ACC112 (cell line): ENCODE measurements around the gene PREX1.

Source experiments
- H2AFZ ChIP-seq: fragments of 200-600 bp; sonication (generic); one replicate; pipeline ENCODE4 v1.6.0; 2017; ENCODE audit warnings: antibody characterized with exemption, low read length; ENCODE audit not compliant: unreplicated experiment
- H3K27ac ChIP-seq: fragments of 200-600 bp; sonication (generic); 2 replicates; pipeline ENCODE4 v1.5.1; 2014; ENCODE audit warnings: low read depth, mild to moderate bottlenecking, antibody characterized with exemption, low read length, moderate library complexity
- H3K27me3 ChIP-seq: fragments of 200-600 bp; sonication (generic); 2 replicates; pipeline ENCODE4 v1.6.1; 2014; ENCODE audit warnings: mild to moderate bottlenecking, antibody characterized with exemption, low read length, moderate library complexity, mixed read lengths; ENCODE audit not compliant: insufficient read depth
- H3K36me3 ChIP-seq: fragments of 200-600 bp; sonication (generic); 2 replicates; pipeline ENCODE4 v1.6.1; 2016; ENCODE audit warnings: mild to moderate bottlenecking, antibody characterized with exemption, low read length, moderate library complexity, mixed read lengths; ENCODE audit not compliant: insufficient read depth
- H3K4me1 ChIP-seq: fragments of 200-600 bp; sonication (generic); one replicate; pipeline ENCODE4 v1.6.1; 2016; ENCODE audit warnings: low read length, mixed read lengths; ENCODE audit not compliant: insufficient read depth, unreplicated experiment, control insufficient read depth
- H3K4me3 ChIP-seq: fragments of 200-600 bp; sonication (generic); 2 replicates; pipeline ENCODE4 v1.5.1; 2014; ENCODE audit warnings: mild to moderate bottlenecking, low read depth, low read length
- H3K79me2 ChIP-seq: fragments of 200-600 bp; sonication (generic); one replicate; pipeline ENCODE4 v1.6.0; 2016; ENCODE audit warnings: low read length; ENCODE audit not compliant: control insufficient read depth, unreplicated experiment, insufficient read depth

Gene PREX1

DNA sequence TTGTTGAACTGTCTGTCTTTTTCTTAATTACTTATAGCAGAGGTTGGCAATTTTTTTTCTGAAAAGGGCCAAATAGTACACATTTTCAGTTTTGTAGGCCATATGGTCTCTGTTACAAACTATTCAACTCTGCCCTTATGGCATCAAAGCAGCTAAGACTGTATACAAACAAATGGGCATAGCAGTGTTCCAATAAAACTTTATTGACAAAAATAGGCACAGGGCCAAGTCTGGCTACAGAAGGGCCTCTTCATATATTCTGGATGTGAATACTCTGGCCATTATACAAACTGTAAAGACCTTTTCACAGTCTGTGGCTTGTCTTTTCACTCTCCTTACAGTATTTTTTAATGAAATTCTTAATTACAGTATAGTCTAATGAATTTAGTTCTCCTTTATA is 132.1 kb downstream of the PREX1 start:
- H3K79me2 ChIP-seq, result no peaks in the 10 kb centered on the region
- H2AFZ ChIP-seq, result no peak overlapping the region
- no peak overlapping the region for H3K4me3 ChIP-seq
- peaks cover 13% of the 10 kb centered on the region for H3K4me1 ChIP-seq
- H3K27me3 ChIP-seq, result no peaks in the 10 kb centered on the region
- no peaks in the 10 kb centered on the region for H3K36me3 ChIP-seq
- H3K27ac ChIP-seq, result no peak overlapping the region

DNA sequence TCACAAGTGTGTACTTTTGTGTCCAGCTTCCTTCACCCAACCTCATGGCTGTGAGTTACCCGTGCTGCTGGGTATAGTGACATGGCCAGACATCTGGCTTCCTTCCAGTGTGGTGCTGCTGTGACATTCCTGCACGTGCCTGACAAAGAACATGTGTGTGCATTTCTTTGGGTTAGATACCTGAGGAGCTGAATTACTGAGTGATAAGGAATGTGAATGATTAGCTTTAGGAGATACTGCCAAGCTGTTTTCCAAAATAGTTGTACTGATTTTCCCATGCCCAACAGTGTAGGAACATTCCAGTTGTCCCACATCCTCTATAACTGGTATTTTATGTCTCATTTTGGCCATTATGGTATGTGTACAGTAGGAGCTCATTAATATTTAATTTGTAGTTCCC is 132.5 kb downstream of the PREX1 start:
- peaks cover 13% of the 10 kb centered on the region for H3K4me1 ChIP-seq
- no peak overlapping the region for H2AFZ ChIP-seq
- no peak overlapping the region for H3K4me3 ChIP-seq
- H3K27ac ChIP-seq, result no peak overlapping the region
- H3K27me3 ChIP-seq, result no peaks in the 10 kb centered on the region
- H3K36me3 ChIP-seq, result no peaks in the 10 kb centered on the region
- H3K79me2 ChIP-seq, result no peaks in the 10 kb centered on the region

DNA sequence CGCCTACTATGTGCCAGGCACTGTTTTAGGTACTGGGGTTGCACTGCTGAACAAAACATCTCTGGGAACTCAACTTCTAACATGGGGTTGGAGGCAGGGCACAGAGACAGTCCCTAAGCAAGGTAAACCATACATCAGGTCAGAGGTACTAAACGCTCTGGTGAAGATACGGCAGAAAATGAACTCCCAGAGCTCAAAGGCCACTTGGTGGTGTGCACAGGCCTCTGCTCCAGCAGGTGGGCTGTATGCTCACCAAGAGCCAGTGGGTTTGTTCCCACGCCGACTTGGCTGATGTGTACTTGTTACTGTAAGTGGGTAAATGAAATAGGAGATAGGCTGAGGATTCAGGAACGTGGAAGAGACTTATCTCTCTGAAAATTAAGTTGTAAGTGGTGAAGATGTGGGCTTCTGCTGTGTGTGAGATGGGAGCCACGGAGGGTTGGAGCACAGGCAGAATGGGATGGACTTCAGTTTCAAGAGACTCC is 133.4 kb downstream of the PREX1 start:
- H3K4me1 ChIP-seq, result peaks cover 13% of the 10 kb centered on the region
- H3K27me3 ChIP-seq, result no peaks in the 10 kb centered on the region
- no peak overlapping the region for H3K27ac ChIP-seq
- H3K36me3 ChIP-seq, result no peaks in the 10 kb centered on the region
- no peak overlapping the region for H3K4me3 ChIP-seq
- H3K79me2 ChIP-seq, result no peaks in the 10 kb centered on the region
- no peak overlapping the region for H2AFZ ChIP-seq

DNA sequence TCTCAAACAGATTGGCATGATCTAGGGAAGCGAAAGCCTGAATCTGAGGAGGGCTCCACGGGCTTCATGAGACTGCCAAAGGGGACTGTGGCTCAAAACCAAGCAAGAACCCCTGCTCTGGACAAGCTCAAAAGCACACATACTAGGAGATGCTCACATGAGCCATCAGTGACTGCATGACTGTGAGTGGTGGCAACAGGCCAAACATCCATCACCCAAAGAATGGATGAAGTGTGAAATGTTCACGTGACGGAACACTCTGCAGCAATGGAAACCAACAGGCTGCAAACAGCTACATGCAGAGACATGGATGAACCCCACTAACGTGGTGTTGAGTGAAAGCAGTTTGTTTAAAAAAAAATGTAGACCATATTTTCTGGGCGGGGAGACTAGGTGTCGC is 136.3 kb downstream of the PREX1 start:
- H3K4me1 ChIP-seq, result peaks cover 5% of the 10 kb centered on the region
- H3K4me3 ChIP-seq, result no peak overlapping the region
- H2AFZ ChIP-seq, result no peak overlapping the region
- no peaks in the 10 kb centered on the region for H3K36me3 ChIP-seq
- no peaks in the 10 kb centered on the region for H3K79me2 ChIP-seq
- H3K27me3 ChIP-seq, result no peaks in the 10 kb centered on the region
- no peak overlapping the region for H3K27ac ChIP-seq

DNA sequence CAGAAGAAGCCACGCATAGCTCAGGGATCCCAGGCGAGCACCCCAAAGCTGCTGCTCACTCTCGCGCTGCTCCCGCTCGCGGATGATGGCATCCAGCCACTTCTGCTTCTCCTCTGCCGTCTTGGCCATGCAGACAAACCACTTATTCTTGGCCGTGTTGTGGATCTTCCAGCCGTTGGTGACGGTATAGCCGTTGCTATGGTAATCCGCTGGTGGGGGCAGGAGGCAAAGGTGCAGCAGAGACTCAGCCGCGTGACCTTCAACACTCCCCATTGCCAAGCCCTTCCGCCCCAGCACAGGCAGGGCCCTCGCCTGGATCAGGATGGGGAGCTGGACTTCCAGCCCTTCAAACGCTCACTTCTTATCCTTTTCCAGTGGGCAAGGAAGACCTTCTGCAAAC is 136.9 kb downstream of the PREX1 start:
- H3K27me3 ChIP-seq, result no peaks in the 10 kb centered on the region
- peaks cover 11% of the 10 kb centered on the region for H3K4me1 ChIP-seq
- no peak overlapping the region for H2AFZ ChIP-seq
- no peaks in the 10 kb centered on the region for H3K79me2 ChIP-seq
- no peaks in the 10 kb centered on the region for H3K36me3 ChIP-seq
- no peak overlapping the region for H3K4me3 ChIP-seq
- H3K27ac ChIP-seq, result no peak overlapping the region

DNA sequence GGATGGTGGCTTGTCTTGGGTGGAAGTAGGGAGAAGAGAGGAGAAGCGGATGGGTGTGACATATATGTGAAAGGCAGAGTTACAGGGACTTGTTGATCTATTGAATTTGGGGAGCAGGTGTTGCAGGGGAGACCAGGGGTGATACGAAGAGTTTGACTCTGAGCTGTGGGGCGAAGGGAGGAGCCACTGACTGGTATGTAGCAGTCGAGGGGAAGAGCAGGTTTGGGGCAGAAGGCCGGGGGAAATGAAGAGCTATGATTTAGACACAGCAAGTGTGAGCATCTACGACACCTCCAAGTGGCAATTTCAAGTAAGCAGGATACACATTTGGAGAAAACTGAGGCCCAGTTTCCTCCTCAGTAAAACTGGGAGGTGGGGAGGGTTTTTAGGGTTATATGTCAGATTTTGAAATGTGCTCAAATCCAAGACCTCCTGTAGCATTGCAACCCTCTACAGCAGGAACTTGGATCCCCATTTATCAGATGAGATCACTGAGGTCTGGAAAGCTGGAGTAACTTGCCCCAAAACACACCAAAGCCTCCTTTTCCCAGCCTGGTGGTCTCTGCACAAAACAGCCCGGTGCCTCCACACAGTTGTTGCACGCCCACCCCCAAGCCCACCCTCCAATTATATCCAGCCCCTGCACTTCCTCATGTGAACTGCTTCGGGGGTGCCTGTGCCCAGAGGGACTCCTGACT is 137.8 kb downstream of the PREX1 start:
- Histone ChIP-seq H3K27me3 (no peaks in the 10 kb centered on the region), H2AFZ (no peak overlapping the region), H3K4me1 (peaks cover 12% of the 10 kb centered on the region), H3K79me2 (no peaks in the 10 kb centered on the region), H3K4me3 (no peak overlapping the region), H3K27ac (no peak overlapping the region), H3K36me3 (no peaks in the 10 kb centered on the region)

DNA sequence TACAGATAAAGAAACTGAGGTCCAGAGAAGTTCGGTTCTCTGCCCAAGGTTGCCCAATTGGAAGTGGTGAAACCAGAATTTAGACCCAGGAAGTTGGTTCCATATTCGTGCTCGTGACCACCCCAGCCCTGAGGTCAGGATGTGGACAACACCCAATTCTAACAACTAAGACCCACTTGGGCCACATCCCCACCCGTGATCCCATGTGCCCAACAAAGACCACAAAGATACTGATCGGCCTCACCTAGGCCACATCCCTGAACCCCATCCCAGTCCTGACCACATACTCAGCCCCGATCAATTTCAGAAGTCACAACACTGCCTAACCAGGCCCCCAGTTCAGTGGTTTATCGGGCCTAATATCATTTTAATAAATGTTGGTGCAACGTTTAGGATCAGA is 138.4 kb downstream of the PREX1 start:
- Histone ChIP-seq H3K4me1 (peaks cover 12% of the 10 kb centered on the region), H3K27ac (no peak overlapping the region), H3K4me3 (no peak overlapping the region), H2AFZ (no peak overlapping the region), H3K27me3 (no peaks in the 10 kb centered on the region), H3K79me2 (no peaks in the 10 kb centered on the region), H3K36me3 (no peaks in the 10 kb centered on the region)

DNA sequence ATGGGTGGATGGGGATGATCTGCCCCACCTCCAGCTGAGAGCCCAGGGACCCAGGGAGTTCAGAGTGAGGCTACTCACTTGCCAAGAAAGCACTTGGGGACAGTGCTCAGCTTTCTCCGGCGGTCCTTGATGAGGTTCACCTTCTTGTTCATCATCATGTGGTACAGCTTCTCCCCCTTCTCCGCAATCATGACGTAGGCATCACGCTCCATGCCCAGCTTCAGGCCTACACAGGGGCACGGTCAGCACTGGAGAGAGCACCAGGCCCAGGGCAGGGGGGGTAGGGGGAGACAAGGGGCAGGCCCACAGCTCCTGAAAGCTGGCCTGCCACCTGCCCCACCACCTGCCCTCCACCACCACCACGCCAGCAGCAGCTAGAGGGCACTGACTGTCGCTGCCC is 139.2 kb downstream of the PREX1 start:
- Histone ChIP-seq H3K27ac (no peak overlapping the region), H2AFZ (no peak overlapping the region), H3K4me1 (peaks cover 12% of the 10 kb centered on the region), H3K4me3 (no peak overlapping the region), H3K36me3 (no peaks in the 10 kb centered on the region), H3K79me2 (no peaks in the 10 kb centered on the region), H3K27me3 (no peaks in the 10 kb centered on the region)

DNA sequence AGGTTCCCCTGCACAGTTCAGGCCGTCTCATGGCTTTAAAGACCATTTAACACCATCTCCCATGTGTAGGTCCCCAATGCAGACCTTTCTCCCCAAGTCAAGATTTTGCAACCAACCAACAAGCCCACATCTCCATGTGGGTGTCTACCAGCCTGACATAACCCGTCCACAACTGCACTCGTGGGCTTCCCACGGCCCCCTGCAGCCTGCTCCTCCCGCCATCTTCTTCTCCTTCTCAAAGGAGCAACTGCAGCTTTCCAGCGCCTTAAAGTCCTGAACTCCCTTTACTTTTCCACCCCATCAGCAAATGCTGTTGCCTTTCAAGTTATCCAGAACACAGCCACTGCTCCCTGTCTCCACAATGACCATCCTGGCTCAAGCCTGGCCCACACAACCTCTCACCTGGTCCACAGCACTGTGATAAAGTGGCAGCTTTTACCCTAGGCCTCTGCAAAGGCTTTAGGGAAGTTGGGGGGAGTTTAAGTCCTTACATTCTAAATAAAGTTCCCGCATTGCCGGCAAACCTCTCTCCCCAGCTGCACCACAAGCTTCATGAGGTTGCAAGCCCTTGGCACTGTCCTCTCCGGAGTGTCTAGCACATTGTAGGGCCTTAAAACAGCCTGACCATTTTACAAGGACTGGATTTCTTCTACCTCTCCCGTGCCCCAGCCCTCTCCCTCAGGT is 140.5 kb downstream of the PREX1 start:
- H2AFZ ChIP-seq, result no peak overlapping the region
- H3K27me3 ChIP-seq, result no peaks in the 10 kb centered on the region
- H3K79me2 ChIP-seq, result no peaks in the 10 kb centered on the region
- no peak overlapping the region for H3K27ac ChIP-seq
- H3K4me1 ChIP-seq, result peaks cover 21% of the 10 kb centered on the region
- H3K36me3 ChIP-seq, result no peaks in the 10 kb centered on the region
- no peak overlapping the region for H3K4me3 ChIP-seq

DNA sequence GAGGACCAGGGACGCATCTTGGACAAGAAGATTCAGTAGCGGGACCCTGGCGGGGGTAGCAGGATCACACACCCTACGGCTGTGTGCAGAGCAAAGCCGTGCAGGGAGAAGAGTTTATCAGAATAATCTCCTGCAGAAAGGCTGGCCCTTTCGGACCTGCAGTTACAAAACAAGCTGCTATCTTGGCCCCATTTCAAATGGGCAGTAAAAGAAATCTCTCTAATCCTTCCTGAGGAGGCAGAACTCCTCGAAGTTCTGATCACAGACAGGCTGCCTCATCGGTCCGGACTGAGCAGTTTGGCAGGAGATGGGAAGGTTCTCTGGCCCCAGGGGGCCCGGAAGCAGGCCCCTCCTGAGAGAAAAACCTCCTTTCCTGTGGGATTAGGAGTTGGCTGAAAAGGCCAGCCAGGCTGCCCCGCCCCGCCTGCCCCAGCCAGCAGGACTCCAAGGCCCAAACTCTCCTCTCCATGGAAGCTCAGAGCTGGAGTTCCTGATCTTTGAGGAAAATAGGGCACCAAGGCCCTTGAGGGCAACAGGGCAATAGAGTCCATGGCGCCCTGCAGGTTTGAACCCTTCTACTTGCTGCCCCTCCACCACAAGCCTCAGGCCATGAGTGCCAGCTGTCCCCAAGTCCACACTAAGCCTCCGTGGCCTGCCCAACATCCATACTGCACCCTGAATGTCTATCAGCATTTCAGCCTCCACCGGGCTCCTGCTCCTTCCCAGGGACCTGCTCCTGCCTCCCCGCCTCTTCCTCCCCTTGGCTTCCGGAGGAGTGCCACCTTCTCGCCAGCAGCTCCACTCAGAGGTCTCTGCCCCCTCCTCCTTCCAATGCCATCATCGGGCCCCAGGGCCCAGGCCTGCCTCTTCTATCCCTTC is 141.3 kb downstream of the PREX1 start:
- Histone ChIP-seq H3K36me3 (no peaks in the 10 kb centered on the region), H3K27ac (no peak overlapping the region), H3K4me3 (no peak overlapping the region), H2AFZ (no peak overlapping the region), H3K79me2 (no peaks in the 10 kb centered on the region), H3K4me1 (peaks cover 25% of the 10 kb centered on the region), H3K27me3 (no peaks in the 10 kb centered on the region)
